HG03521 (cell line): Measurements from ENCODE around the gene SNAPC5.
"Not testable (repeated sequence)": the region's sequence is repeated elsewhere in the genome, so short reads cannot be mapped to it uniquely, and the experiment has no call there.

Experiments
- ATAC-seq: cut with Tn5 transposase; IDR thresholded peaks from one replicate; pipeline ENCODE4 v1.9.1; 2021; ENCODE audit warnings: mild to moderate bottlenecking, moderate library complexity; ENCODE audit not compliant: unreplicated experiment

Gene SNAPC5

DNA sequence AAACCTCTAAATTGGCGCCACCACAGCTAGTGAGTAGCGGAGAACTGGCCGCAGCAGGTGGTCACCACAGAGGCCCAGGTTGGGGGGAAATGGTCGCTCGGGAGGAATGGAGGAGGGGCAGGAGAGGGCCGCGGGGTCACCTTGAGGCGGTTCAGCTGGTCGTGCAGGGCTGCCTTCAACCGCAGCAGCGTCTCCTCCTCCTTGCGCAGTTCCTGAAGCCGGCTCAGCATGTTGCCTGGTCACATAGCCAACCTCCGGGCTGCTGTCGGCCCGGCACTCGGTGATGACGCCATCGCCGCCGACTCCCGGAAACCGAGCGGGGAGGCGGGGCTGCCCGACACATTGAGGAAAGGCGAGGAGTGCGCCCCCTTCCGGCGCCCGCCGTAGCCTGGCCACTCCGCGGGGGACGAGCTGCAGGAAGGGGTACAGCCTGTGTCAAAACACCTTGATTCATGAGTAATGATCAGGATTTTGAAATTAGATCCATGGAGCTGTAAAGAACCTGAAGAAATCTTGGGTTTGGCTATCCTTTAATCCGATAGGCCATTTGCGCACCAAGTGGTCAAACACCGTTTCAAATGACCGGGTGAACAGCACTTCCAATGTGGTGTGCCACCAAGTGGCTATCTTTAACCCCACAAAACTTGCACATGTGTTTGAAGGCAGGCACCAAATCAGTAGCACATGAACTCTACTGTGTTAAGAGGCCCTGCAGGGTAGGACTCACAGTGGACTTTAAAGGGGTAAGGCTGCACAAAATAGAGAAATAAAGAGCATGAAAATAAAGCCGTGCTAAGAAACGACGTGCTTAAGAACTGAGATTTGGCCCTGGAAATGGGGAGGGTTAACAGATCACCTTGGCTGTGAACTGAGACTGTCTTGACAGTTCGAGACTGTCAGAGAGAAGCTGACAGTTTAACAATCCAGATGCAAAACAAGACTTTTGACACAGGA, at the start of gene SNAPC5:
Gene SNAPC5 (minus strand): TSS at position 261 of the 954 bp plus-strand sequence. CDS start 31 bp downstream, at position 230.
- peak; percentile 86 for ATAC-seq

- ATAC-seq = no peak
Measured at GRCh38 chr15:66545255-66545654, 47.7 kb upstream of the SNAPC5 start.

DNA sequence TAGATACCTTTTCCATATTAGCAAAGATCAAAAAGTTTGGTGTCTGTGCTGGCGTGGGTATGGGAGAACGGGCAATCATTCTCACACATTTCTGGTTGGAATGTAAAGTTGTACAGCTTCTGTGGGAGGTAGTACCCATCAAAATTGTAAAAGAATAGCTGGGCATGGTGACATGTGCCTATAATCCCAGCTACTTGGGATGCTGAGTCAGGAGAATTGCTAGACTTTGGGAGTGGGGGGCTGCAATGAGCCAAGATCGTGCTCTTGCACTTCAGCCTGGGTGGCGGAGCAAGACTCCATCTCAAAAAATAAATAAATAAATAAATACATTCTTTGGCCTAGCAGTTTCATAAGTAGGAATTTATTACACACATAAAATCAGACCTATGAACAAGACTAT, 45.3 kb upstream of the SNAPC5 start:
- ATAC-seq = no peak

DNA sequence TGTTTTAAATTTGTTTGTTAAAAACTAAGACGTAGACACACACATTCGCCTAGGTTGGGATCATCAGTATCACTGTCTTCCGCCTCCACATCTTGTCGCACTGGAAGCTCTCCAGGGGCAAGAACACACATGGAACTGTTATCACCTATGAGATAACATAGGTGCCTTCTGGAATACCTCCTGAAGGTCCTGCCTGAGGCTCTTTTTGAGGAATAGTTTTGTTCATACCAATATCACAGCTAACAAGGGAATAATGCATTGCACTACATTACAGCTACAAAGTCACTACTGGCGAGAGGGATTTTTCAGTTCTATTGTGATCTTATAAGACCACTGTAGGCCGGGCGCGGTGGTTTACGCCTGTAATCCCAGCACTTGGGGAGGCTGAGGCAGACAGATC, 37.5 kb upstream of the SNAPC5 start:
- no peak for ATAC-seq

DNA sequence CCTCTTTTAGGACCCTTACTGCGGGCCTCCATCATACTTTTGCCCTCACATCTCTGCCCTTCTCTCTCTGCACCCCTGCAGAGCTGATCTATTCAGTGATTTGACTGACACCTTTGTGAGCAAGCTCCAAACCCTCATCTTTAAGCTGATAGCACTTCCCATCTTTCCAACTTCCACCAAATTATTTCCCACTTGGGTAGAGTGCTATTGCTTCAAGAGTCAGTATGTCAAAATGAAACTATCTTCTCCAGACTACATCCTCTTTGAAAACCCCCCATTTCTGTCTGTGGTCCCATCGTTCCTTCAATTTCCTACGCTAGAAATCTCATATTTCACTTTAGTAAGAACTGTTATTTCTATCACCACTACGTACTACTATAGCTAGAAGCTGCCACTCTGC, 27.3 kb upstream of the SNAPC5 start:
- no peak for ATAC-seq

- ATAC-seq = no peak
Measured at GRCh38 chr15:66523926-66524325, 26.4 kb upstream of the SNAPC5 start.

- no peak for ATAC-seq
Measured at GRCh38 chr15:66515901-66516322, 18.4 kb upstream of the SNAPC5 start.

- ATAC-seq = no peak
Measured at GRCh38 chr15:66514586-66514985, 17.0 kb upstream of the SNAPC5 start.

- no peak for ATAC-seq
Measured at GRCh38 chr15:66508293-66508883, 10.8 kb upstream of the SNAPC5 start.

DNA sequence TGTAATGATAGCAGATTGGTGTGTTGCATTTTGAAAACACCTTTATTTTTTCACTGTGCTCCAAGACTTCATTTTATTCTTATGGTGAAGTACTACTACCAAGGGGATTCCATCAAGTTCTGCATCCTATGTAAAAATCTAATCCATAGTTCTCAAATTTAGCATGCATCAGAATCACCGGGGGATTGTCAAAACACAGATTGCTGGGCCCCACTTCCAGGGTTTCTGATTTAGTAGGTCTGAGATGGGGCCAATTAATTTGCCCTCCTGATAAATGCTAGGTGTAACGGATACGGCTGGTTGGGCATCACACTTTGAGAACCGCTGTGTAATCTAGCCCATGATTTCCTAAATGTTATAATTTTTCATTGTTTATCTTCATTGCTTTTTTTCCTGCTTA, 8.3 kb upstream of the SNAPC5 start:
- no peak for ATAC-seq

GRCh38 chr15:66505430-66505811, 7.9 kb upstream of the SNAPC5 start:
- peak; percentile 10 for ATAC-seq

DNA sequence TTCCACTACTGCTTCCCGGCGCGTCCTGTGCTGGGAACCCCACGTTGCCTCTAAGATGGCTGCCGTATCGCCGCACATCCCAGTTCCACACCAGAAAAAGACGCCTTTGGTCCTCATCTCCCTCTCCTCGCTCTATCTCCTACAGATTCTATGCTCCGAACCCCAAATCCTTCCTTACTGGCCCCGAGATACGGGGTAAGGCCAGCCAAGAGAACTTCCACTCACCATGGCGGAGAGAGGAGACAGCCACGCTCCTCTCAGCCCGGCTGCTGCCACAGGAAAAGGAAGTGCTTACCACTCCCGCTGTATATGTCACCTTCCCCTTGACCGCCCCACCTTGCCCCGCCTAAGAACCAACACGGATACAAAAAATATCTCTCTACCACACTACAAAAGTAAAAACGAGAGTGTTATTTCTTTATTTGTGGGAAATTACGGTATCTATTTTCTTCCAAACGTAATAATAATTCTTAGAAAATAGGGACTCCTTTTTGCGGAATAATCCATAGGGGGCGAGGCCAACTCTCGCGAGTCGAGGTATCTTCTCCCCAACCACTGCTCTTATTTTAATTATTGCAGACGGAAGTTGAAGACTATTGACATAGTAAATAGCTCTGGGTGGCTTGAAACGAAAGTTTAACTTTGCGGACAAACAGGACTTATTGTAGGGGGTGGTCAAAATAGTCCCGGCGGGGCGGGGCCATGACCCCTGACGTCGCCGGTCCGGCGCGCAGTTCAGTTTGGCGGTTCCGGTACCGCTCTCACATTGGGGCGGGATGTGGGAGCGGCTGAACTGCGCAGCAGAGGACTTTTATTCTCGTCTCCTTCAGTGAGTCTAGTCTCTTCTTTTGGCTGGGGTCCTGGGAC, 7.2 kb upstream of the SNAPC5 start, which contains the start of the genes RPL4 and ZWILCH:
Gene RPL4 (minus strand): TSS at position 293 of the 867 bp plus-strand sequence. CDS start 65 bp downstream, at position 228.
Gene ZWILCH (plus strand): TSS at position 764 of the 867 bp plus-strand sequence. CDS start 13 bp downstream, at position 777.
- peak; percentile 81 for ATAC-seq

DNA sequence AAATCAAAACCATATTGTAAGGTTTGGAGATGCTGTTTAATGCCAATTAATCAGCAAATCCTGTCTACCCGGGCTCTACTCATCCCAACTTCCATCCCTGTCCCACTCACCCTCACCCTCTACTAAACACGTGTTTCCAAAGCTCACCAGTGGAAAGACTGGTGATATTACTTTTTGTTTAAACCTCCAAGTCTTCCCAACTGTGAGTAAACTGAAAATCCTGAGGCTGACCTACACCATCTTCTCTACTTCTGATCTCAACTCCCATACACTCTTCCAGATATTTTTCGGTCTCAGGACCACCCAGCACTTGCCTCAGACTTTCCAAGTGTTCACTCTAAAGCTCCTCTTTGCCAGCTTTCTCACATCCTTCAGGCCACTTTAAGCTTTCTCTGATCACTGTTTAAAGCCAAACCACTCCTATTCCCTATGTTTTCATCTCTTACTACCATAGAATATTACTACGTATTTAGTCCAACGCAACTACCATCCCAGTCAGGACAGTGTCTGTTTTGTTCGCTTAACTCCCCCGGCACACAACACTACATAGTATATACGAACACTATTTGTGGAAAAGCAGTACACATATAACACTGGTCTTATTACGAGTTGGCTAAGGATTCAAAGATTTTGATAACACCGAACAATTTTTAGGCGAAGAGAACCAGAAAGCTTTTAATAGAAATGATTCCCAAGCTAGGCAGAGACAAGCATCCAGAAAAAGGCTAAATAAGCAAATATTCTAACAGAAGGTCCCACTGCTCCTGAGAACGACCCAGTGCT, 6.4 kb upstream of the SNAPC5 start:
- ATAC-seq = no peak

DNA sequence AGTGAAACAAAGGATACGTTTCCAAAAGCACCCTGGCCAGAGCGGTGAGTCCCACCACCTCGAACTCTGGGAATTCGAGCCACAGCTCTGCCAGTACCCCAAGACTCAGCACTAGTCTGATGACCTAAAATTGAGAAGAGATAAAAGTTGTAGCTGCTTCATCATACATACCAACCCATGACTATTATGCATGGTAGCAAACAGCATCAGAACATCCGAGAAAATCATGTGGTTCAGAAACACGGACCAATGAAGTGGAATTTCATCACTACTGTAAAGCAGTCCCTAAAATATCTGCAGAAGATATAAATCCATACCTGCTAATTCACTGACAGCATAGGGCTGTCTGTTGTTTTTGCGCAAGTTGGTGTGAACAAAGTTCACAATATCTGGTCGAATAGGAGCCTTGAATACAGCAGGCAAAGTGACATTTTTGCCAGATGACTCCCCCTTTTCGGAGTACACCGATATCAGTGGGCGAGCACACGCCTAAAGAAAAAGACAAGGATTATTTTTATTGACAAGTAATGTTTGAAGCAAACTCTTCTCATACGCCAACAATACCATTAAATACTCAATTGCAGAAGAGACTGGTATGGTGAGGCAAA, 5.6 kb upstream of the SNAPC5 start:
- not testable (repeated sequence) for ATAC-seq

DNA sequence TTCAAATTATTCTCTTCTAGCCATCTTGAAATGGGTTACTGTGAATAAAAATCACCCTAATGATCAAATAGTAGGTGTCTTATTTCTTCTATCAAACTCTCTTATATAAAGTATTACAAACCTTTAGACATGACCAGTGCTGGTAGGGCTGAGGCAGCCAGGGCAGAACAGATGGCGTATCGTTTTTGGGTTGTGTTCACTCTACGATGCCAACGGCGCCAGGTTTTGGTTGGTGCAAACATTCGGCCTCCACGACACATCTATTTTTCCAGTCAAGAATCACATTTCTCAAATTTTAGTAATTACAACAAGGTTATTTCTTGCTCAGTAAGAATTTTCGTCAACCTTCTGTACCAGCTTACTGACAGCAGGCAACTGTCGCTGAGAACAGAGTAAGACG, 4.9 kb upstream of the SNAPC5 start:
- ATAC-seq = no peak

DNA sequence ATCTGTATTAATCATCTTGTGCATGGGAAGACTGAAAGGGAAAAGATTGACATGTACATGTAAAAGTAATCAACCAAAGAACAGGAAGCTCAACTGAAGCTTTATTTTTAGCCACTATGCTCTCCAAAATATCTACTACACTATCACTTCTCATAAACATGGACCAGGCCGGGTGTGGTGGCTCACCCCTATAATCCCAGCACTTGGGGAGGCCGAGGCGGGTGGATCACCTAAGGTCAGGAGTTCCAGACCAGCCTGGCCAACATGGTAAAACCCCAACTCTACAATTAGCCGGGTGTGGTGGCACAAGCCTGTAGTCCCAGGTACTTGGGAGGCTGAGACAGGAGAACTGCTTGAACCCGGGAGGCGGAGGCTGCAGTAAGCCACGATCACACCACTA, 2.8 kb upstream of the SNAPC5 start:
- ATAC-seq = not testable (repeated sequence)

- no peak for ATAC-seq
Measured at GRCh38 chr15:66498501-66499386, 1.2 kb upstream of the SNAPC5 start.

GRCh38 chr15:66496951-66497501, 536 bp downstream of the SNAPC5 start:
- peak; percentile 6 for ATAC-seq
